HepG2 (cell line): Measurements from ENCODE around the gene WDR54. TPM values are rescaled to one million over a fixed set of nuclear protein-coding genes. Genes with fewer than 3 reads are reported as not detected.

ENCODE experiments used
- ATAC-seq: fragments of 200-7000 bp; cut with Tn5 transposase; 3 replicates; pipeline ENCODE4 v1.9.1; 2020; ENCODE audit warnings: mild to moderate bottlenecking, moderate library complexity
- BruUV-seq: library from RNA; stranded (reverse); fragments of 400-500 nt; replicated peaks from 2 replicates; lab custom pipeline; 2021; lab: Mats Ljungman, UMichigan
- CTCF ChIA-PET: fragments of 300-600 bp; formaldehyde crosslinking; extraction: SDS; loops from one replicate; lab custom pipeline; 2021; ENCODE audit warnings: low total read pairs, inconsistent platforms, low intra/inter-chr PET ratio; lab: Yijun Ruan, JAX
- POLR2A ChIA-PET: fragments of 350-600 bp; sonication (Branson Sonifier 250); formaldehyde crosslinking; loops from one replicate; lab custom pipeline; 2020; ENCODE audit warnings: antibody characterized with exemption, inconsistent platforms; lab: Yijun Ruan, JAX
- DNase-seq: peaks from one replicate; pipeline ENCODE4 v3.0.0-alpha.2; 2015; ENCODE audit warnings: low spot score
- FAIRE-seq: peaks from 3 replicates; lab custom pipeline; 2011; peaks lifted over from hg19 to GRCh38; lab: Jason Lieb, UNC
- H2AFZ ChIP-seq: one replicate; pipeline ENCODE4 v1.6.1; 2011; ENCODE audit warnings: low read length, inconsistent platforms
- H3K27ac ChIP-seq: fragments of 300-600 bp; 3 replicates; pipeline ENCODE4 v1.8.0; 2011; ENCODE audit warnings: mixed run types, mild to moderate bottlenecking, mixed read lengths, low read length, inconsistent platforms; ENCODE audit not compliant: insufficient read depth; ENCODE audit errors: extremely low read length
- H3K27me3 ChIP-seq, 2 experiments: fragments of 200-600 bp in 1 of 2; 2 replicates in 1 of 2; 3 replicates in 1 of 2; pipeline versions ENCODE4 v1.6.0 to v1.8.0; 2011; ENCODE audit warnings: low read length in 2 of 2, mild to moderate bottlenecking in 2 of 2, moderate library complexity in 2 of 2, inconsistent platforms in 1 of 2; ENCODE audit not compliant: insufficient read depth in 2 of 2, control insufficient read depth in 1 of 2
- H3K36me3 ChIP-seq, 2 experiments: fragments of 200-600 bp in 1 of 2; replicated peaks in 1 of 2; 2 replicates in 1 of 2; 3 replicates in 1 of 2; pipeline versions ENCODE4 v1.5.1 to v1.8.0; 2011; ENCODE audit warnings: low read length in 2 of 2, inconsistent platforms in 1 of 2; ENCODE audit not compliant: insufficient read depth in 2 of 2, control insufficient read depth in 1 of 2
- H3K4me1 ChIP-seq: 2 replicates; pipeline ENCODE4 v1.5.1; 2012; ENCODE audit warnings: low read length, inconsistent platforms; ENCODE audit not compliant: insufficient read depth
- H3K4me2 ChIP-seq: 2 replicates; pipeline ENCODE4 v1.6.0; 2011; ENCODE audit warnings: low read depth, low read length, inconsistent platforms
- H3K4me3 ChIP-seq, 3 experiments: fragments of 200-600 bp in 1 of 3; sonication (generic), shearing (Covaris generic) in 1 of 3; replicated peaks in 1 of 3; 2 replicates each; pipeline ENCODE4 v1.5.1; 2011 to 2016; ENCODE audit warnings: low read length in 3 of 3, inconsistent platforms in 2 of 3, low read depth in 2 of 3, mild to moderate bottlenecking in 2 of 3, control low read depth in 1 of 3, mixed read lengths in 1 of 3; ENCODE audit not compliant: insufficient read depth in 1 of 3
- H3K79me2 ChIP-seq: one replicate; pipeline ENCODE4 v1.6.1; 2011; ENCODE audit warnings: low read length, inconsistent platforms; ENCODE audit not compliant: insufficient read depth
- H3K9ac ChIP-seq: 2 replicates; pipeline ENCODE4 v1.6.0; 2011; ENCODE audit warnings: mild to moderate bottlenecking, low read depth, low read length, inconsistent platforms; ENCODE audit not compliant: insufficient read depth
- H3K9me3 ChIP-seq: 2 replicates; pipeline ENCODE4 v1.5.1; 2012; ENCODE audit warnings: mild to moderate bottlenecking, low read length
- H4K20me1 ChIP-seq: 2 replicates; pipeline ENCODE4 v1.6.0; 2011; ENCODE audit warnings: inconsistent platforms, mild to moderate bottlenecking, low read length, moderate library complexity; ENCODE audit not compliant: insufficient read depth
- ARID3A ChIP-seq: IDR thresholded peaks from 2 replicates; pipeline ENCODE4 v1.6.1; 2012; ENCODE audit warnings: low read depth, low read length, improper control_type of control experiment
- BRCA1 ChIP-seq: sonication (generic); formaldehyde crosslinking; IDR thresholded peaks from 2 replicates; pipeline ENCODE4 v1.4.0; 2020; ENCODE audit warnings: missing genetic modification reagents
- FOXA3 ChIP-seq: IDR thresholded peaks from 2 replicates; pipeline ENCODE4 v1.6.1; 2016; ENCODE audit warnings: missing genetic modification reagents, missing compliant biosample characterization
- GATAD2A ChIP-seq: IDR thresholded peaks from 2 replicates; pipeline ENCODE4 v1.6.1; 2016
- IRF2 ChIP-seq: IDR thresholded peaks from 2 replicates; pipeline ENCODE4 v1.6.1; 2018; ENCODE audit warnings: missing genetic modification reagents, missing compliant biosample characterization
- ZKSCAN1 ChIP-seq: fragments of 150-350 bp; IDR thresholded peaks from 2 replicates; pipeline ENCODE4 v1.6.1; 2014; ENCODE audit warnings: low read length
- WGBS: methylation state at CpG from one replicate; pipeline ENCODE4 v1.1.6; 2017; ENCODE audit warnings: low lambda C conversion rate; 5-methylcytosine and 5-hydroxymethylcytosine counted together
- in situ Hi-C: cut with HindIII; loops from 2 replicates; pipeline ENCODE4 v1.10.0; 2017; ENCODE audit warnings: low pct_unique_long_range_greater_than_20kb; ENCODE audit not compliant: extremely low pct_ligation_motif_present
- intact Hi-C: fragments of 100-400 bp; cut with micrococcal nuclease; formaldehyde crosslinking; loops from one replicate; pipeline ENCODE4 v1.10.0; 2022; ENCODE audit not compliant: unreplicated experiment
- polyA plus RNA-seq, 8 experiments: library from polyadenylated mRNA; depleted of rRNA in 3 of 8; stranded (reverse) in 7 of 8; unstranded in 1 of 8; fragments of >200 nt; fragmentation: Illumina TruSeq in 4 of 8; extraction: Trizol in 4 of 8; gene quantifications; 2 replicates each; pipeline versions ENCODE4 v1.2.1 to v1.2.3, GENCODE V29; 2011 to 2016; ENCODE audit warnings: low read depth in 4 of 8, missing spikeins in 1 of 8, mixed read lengths in 1 of 8; ENCODE audit not compliant: insufficient read depth in 1 of 8
- total RNA-seq, 5 experiments: library from RNA; depleted of rRNA; stranded (reverse); fragments of >200 nt; fragmentation: Illumina TruSeq; extraction: Trizol; gene quantifications; 2 replicates each; pipeline ENCODE4 v1.2.3, GENCODE V29; 2016; ENCODE audit warnings: low read depth in 1 of 5

The WDR54 gene
- total and polyA plus RNA-seq, 2 of the 13 experiments (the other 11 are each of a cell fraction or from before 2014, with no cell fraction given) = 2.0 to 17.3 TPM

- 0 out of 2 replicates have a peak, but pooled peaks have one; percentile 9 for TF ChIP-seq FOXA3 (CRISPR knock-in tag)
- TF ChIP-seq ARID3A = 0 out of 2 replicates have a peak, but pooled peaks have one; percentile 24
- peak; percentile 11; the same call in 1 of the 2 replicates for TF ChIP-seq GATAD2A (CRISPR knock-in tag)
- TF ChIP-seq IRF2 (CRISPR knock-in tag) = no peak
These were observed 38.3 kb upstream of the WDR54 start (continued) for GRCh38 chr2:74383254-74383653.

- ATAC-seq (no peak), FAIRE-seq (no peak), DNase-seq (no peak)
- no peak overlapping the region for H3K4me2 ChIP-seq
- no peaks in the 10 kb centered on the region for H3K27me3 ChIP-seq
- 94% methylated on average over 3 of the region's 3 CpGs for WGBS
- intact Hi-C loops (no loop called here), in situ Hi-C loops (no loop called here)
- peaks cover 14% of the 10 kb centered on the region; the same call in 1 of the 2 replicates for H4K20me1 ChIP-seq
- H3K4me3 ChIP-seq = no peak overlapping the region
- H3K4me1 ChIP-seq = peaks cover 49% of the 10 kb centered on the region
- TF ChIP-seq BRCA1 (CRISPR knock-in tag) (no peak), ZKSCAN1 (0 out of 2 replicates have a peak, but pooled peaks have one; percentile 24)
- H3K9me3 ChIP-seq = no peaks in the 10 kb centered on the region
- H2AFZ ChIP-seq = no peak overlapping the region
- no peak overlapping the region for H3K27ac ChIP-seq
- CTCF ChIA-PET = no interaction called here
- POLR2A ChIA-PET = no interaction called here
- no peak overlapping the region for H3K9ac ChIP-seq
- H3K36me3 ChIP-seq = peaks cover 4 to 26% of the 10 kb centered on the region in 2 experiments; a peak in 4 of 5 replicates
- peaks cover 84% of the 10 kb centered on the region for H3K79me2 ChIP-seq
- BruUV-seq = no TSS peak
These were observed 37.5 kb upstream of the WDR54 start for GRCh38 chr2:74384051-74384450.
